HFFc6 (cell line): ENCODE data around the gene VEZF1. TPM values are rescaled to one million over a fixed set of nuclear protein-coding genes. Genes with fewer than 3 reads are reported as not detected.

ENCODE experiments used
- DNase-seq: peaks from one replicate; pipeline ENCODE4 v3.0.0-alpha.2; 2018
- H3K27ac Mint-ChIP-seq: 2 replicates; pipeline ENCODE4 v1.8.0; 2020; ENCODE audit warnings: mild to moderate bottlenecking, mixed read lengths
- H3K27me3 Mint-ChIP-seq: 2 replicates; pipeline ENCODE4 v1.8.0; 2021; ENCODE audit warnings: mild to moderate bottlenecking, moderate library complexity, mixed read lengths; ENCODE audit not compliant: insufficient read depth
- H3K36me3 Mint-ChIP-seq: 2 replicates; pipeline ENCODE4 v1.8.0; 2021; ENCODE audit warnings: low read depth, mixed read lengths
- H3K4me1 Mint-ChIP-seq: 2 replicates; pipeline ENCODE4 v1.8.0; 2020; ENCODE audit warnings: low read depth, mixed read lengths
- H3K4me3 Mint-ChIP-seq: 2 replicates; pipeline ENCODE4 v1.8.0; 2020; ENCODE audit warnings: mild to moderate bottlenecking, moderate library complexity, mixed read lengths
- H3K9me3 Mint-ChIP-seq: 2 replicates; pipeline ENCODE4 v1.8.0; 2020; ENCODE audit warnings: mild to moderate bottlenecking, mixed read lengths
- CTCF ChIP-seq: fragments of 200-600 bp; sonication (generic); IDR thresholded peaks from 2 replicates; pipeline ENCODE4 v1.5.0; 2021; ENCODE audit warnings: antibody characterized with exemption, mild to moderate bottlenecking
- total RNA-seq, 6 experiments: library from RNA; stranded (reverse); fragmentation: NEBNext Ultra II Directional; extraction: Animal tissue kit (Norgen Biotek cat#: 25700); gene quantifications; 2 replicates in 1 of 6; 3 replicates in 5 of 6; pipeline ENCODE4 v1.2.3, GENCODE V29; 2021

VEZF1 gene
- total RNA-seq, 6 experiments from 2014 or later, result 41.7 to 56.5 (median 51.8) TPM

DNA sequence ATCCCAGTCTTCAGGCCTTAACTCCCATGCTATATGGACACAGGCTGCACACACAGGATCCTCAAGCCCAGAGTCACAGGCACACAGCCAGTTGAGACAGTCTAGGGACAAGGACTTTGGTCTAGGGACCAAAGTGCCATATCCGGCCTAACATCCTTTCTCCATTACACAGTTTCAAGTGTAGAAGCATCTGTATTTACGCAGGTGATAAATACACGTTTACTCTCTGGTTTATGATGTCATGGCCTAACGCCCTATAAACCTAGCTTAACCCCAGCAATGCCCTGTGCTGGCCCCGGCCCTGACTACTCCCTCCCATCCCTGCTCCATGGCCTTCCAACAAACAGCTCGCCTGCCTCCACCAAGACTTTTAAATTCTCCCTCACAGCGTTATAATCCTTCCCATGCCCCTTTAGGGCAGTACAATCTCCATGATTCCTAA, 50.0 kb downstream of the VEZF1 start:
- peak overlapping the region; percentile 68 for H3K27ac Mint-ChIP-seq
- no peak overlapping the region for H3K4me3 Mint-ChIP-seq
- no peak for TF ChIP-seq CTCF
- peaks cover 67% of the 10 kb centered on the region for H3K4me1 Mint-ChIP-seq
- H3K36me3 Mint-ChIP-seq, result peaks cover 7% of the 10 kb centered on the region; the same call in 1 of the 2 replicates
- H3K9me3 Mint-ChIP-seq, result no peaks in the 10 kb centered on the region
- no peaks in the 10 kb centered on the region; the same call in 1 of the 2 replicates for H3K27me3 Mint-ChIP-seq
- no peak for DNase-seq

DNA sequence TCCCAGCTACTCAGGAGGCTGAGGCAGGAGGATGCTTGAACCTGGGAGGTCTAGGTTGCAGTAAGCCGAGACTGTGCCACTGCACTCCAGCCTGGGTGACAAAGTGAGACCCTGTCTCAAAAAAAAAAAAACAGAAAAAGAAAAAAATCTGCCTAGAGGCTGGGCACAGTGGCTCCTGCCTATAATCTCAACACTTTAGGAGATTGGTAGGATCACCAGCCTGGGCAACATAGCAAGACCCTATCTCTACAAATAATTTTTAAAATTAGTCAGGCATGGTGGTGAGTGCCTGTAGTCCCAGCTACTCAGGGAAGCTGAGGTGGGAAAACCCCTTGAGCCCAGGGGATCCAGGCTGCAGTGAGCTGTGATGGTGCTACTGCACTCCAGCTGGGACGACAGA, 50.6 kb downstream of the VEZF1 start:
- no peaks in the 10 kb centered on the region for H3K9me3 Mint-ChIP-seq
- H3K4me1 Mint-ChIP-seq, result peaks cover 64% of the 10 kb centered on the region

DNA sequence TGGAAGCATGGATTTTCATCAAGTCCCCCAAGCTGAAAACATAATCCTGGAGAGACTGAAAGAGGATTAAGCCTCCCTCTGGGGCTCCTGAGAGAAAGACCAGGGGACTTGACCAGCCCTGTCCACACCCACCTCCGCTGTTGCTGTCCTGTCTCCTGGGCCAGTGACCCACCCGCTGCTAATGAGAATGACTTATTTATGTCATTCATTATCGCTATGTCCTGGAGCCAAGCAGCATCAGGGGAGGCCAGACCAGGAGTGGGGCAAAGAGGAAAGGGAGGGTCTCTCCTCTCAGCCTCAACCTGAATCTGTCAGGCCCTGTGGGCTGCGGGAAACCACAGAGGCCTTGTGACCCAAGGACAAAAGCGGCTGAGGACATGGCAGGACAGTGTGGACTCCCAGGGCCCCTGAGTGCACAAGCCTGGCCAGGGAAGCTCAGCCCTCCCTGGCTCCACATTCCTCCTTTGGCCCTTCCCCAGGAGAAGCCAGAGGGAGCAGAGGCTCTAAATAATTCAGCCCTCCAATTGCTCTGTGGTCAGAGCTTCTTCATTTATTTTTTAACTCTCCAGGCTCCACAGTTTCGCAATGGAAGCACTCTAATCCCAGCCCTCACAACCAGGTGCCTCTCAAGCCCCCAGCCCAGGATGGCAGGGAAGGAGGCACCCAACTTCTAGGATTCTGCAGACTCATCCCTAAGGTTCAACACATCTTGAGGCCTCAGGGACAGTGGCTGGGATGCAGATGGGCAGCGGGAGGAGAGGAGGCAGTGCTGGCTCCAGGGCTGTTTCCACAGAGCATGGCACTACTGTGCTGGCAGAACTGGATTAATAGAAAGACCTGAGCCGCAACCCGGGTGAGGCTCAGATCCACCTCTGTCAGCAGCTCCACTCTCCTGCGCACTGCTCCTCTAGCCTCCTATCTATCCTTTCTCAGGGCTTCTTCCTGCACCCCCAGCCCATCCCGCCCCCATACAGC, 51.9 kb downstream of the VEZF1 start:
- DNase-seq, result peak; percentile 57
- Mint-ChIP-seq H3K4me3 (peak overlapping the region; percentile 46), H3K4me1 (peaks cover 65% of the 10 kb centered on the region), H3K27me3 (peaks cover 2% of the 10 kb centered on the region; the same call in 1 of the 2 replicates), H3K9me3 (no peaks in the 10 kb centered on the region), H3K36me3 (0 out of 2 replicates have a peak, but pooled peaks cover 4% of the 10 kb centered on the region), H3K27ac (peak overlapping the region; percentile 98)
- no peak; the same call in 1 of the 2 replicates for TF ChIP-seq CTCF

More for the DNA sequence above, 50.6 kb downstream of the VEZF1 start:
- DNase-seq, result no peak
- TF ChIP-seq CTCF, result no peak
- Mint-ChIP-seq H3K36me3 (0 out of 2 replicates have a peak, but pooled peaks cover 4% of the 10 kb centered on the region), H3K27me3 (no peaks in the 10 kb centered on the region; the same call in 1 of the 2 replicates), H3K27ac (peak overlapping the region; percentile 98), H3K4me3 (no peak overlapping the region)

GRCh38 chr17:57931488-57932137, 56.4 kb downstream of the VEZF1 start:
- no peak for DNase-seq
- no peaks in the 10 kb centered on the region for H3K36me3 Mint-ChIP-seq
- peaks cover 2% of the 10 kb centered on the region; the same call in 1 of the 2 replicates for H3K27me3 Mint-ChIP-seq
- no peaks in the 10 kb centered on the region for H3K9me3 Mint-ChIP-seq
- H3K27ac Mint-ChIP-seq, result peak overlapping the region; percentile 27
- no peak for TF ChIP-seq CTCF
- H3K4me1 Mint-ChIP-seq, result peaks cover 60% of the 10 kb centered on the region
- H3K4me3 Mint-ChIP-seq, result no peak overlapping the region

DNA sequence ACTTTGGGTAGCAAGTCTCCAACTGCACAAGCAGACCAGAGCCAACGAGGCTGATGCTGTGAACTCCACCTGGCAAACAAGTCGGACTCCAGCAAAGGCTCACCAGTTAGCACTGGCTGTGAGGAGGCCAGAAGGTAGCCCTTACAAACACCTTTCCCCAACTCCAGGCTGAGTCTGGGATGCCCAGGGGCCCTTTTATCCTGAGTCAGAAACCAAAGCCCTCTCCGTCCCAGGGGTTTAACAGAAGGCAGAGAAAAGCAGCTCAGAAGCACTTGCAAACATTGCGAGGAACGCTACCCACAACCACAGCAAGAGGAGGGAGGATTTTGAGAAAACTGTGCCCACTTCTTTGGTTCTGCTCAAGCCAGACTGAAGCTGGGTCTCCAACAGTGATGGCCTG, 57.8 kb downstream of the VEZF1 start:
- no peak for TF ChIP-seq CTCF
- Mint-ChIP-seq H3K4me3 (no peak overlapping the region), H3K36me3 (no peaks in the 10 kb centered on the region), H3K27ac (no peak overlapping the region), H3K9me3 (no peaks in the 10 kb centered on the region), H3K4me1 (peaks cover 49% of the 10 kb centered on the region), H3K27me3 (peaks cover 2% of the 10 kb centered on the region)
- no peak for DNase-seq
